Glutamatergic neuron (in vitro differentiated cells): ENCODE measurements around the gene IRF5. TPM values are rescaled to one million over a fixed set of nuclear protein-coding genes. Genes with fewer than 3 reads are reported as not detected.

ENCODE experiments used
- DNase-seq: peaks from one replicate; pipeline ENCODE4 v3.0.0; 2022
- H3K27ac Mint-ChIP-seq: one replicate; pipeline ENCODE4 v1.8.0; 2020; ENCODE audit warnings: mild to moderate bottlenecking, mixed read lengths, inconsistent platforms; ENCODE audit not compliant: unreplicated experiment
- H3K27me3 Mint-ChIP-seq: one replicate; pipeline ENCODE4 v1.8.0; 2020; ENCODE audit warnings: mild to moderate bottlenecking, moderate library complexity, mixed read lengths, inconsistent platforms; ENCODE audit not compliant: unreplicated experiment
- H3K36me3 Mint-ChIP-seq: one replicate; pipeline ENCODE4 v1.8.0; 2020; ENCODE audit warnings: mild to moderate bottlenecking, mixed read lengths, inconsistent platforms; ENCODE audit not compliant: unreplicated experiment
- H3K4me1 Mint-ChIP-seq: one replicate; pipeline ENCODE4 v1.8.0; 2020; ENCODE audit warnings: mild to moderate bottlenecking, low read depth, mixed read lengths, inconsistent platforms; ENCODE audit not compliant: unreplicated experiment
- H3K4me3 Mint-ChIP-seq: one replicate; pipeline ENCODE4 v1.8.0; 2020; ENCODE audit warnings: mild to moderate bottlenecking, mixed read lengths, inconsistent platforms; ENCODE audit not compliant: unreplicated experiment
- H3K9me3 Mint-ChIP-seq: one replicate; pipeline ENCODE4 v1.8.0; 2020; ENCODE audit warnings: mild to moderate bottlenecking, moderate library complexity, mixed read lengths, inconsistent platforms; ENCODE audit not compliant: unreplicated experiment
- CTCF ChIP-seq: fragments of 200-600 bp; sonication (generic); IDR thresholded peaks from one replicate; pipeline ENCODE4 v1.5.0; 2021; ENCODE audit not compliant: partially characterized antibody, unreplicated experiment
- total RNA-seq: library from RNA; stranded (reverse); fragmentation: NEBNext Ultra II Directional; extraction: Animal tissue kit (Norgen Biotek cat#: 25700); gene quantifications from one replicate; pipeline ENCODE4 v1.2.1, GENCODE V29; 2021; ENCODE audit not compliant: unreplicated experiment

The IRF5 gene
- total RNA-seq, 1 donor from 2014 or later = not detected

GRCh38 chr7:128968624-128969023 is 30.9 kb downstream of the IRF5 start:
- Mint-ChIP-seq H3K4me3 (no peak overlapping the region), H3K9me3 (no peaks in the 10 kb centered on the region), H3K4me1 (peaks cover 5% of the 10 kb centered on the region), H3K27ac (no peak overlapping the region), H3K27me3 (no peaks in the 10 kb centered on the region), H3K36me3 (no peaks in the 10 kb centered on the region)
- TF ChIP-seq CTCF = no peak
- no peak for DNase-seq

- Mint-ChIP-seq H3K4me1 (peaks cover 5% of the 10 kb centered on the region), H3K9me3 (no peaks in the 10 kb centered on the region), H3K4me3 (no peak overlapping the region), H3K27me3 (no peaks in the 10 kb centered on the region), H3K36me3 (no peaks in the 10 kb centered on the region), H3K27ac (no peak overlapping the region)
- DNase-seq = no peak
- TF ChIP-seq CTCF = no peak
Observed at GRCh38 chr7:128974241-128974934, 36.7 kb downstream of the IRF5 start.

GRCh38 chr7:128982105-128982504 is 44.4 kb downstream of the IRF5 start:
- H3K4me3 Mint-ChIP-seq = no peak overlapping the region
- no peaks in the 10 kb centered on the region for H3K27me3 Mint-ChIP-seq
- no peaks in the 10 kb centered on the region for H3K36me3 Mint-ChIP-seq
- no peaks in the 10 kb centered on the region for H3K9me3 Mint-ChIP-seq
- H3K4me1 Mint-ChIP-seq = no peaks in the 10 kb centered on the region
- no peak overlapping the region for H3K27ac Mint-ChIP-seq
- DNase-seq = no peak
- TF ChIP-seq CTCF = no peak

- no peaks in the 10 kb centered on the region for H3K4me1 Mint-ChIP-seq
- no peak for DNase-seq
- H3K9me3 Mint-ChIP-seq = no peaks in the 10 kb centered on the region
- H3K27me3 Mint-ChIP-seq = no peaks in the 10 kb centered on the region
- no peak overlapping the region for H3K4me3 Mint-ChIP-seq
- no peak overlapping the region for H3K27ac Mint-ChIP-seq
- no peak for TF ChIP-seq CTCF
- no peaks in the 10 kb centered on the region for H3K36me3 Mint-ChIP-seq
Observed at GRCh38 chr7:128985660-128986059, 47.9 kb downstream of the IRF5 start.

GRCh38 chr7:128986609-128987008 is 48.9 kb downstream of the IRF5 start:
- Mint-ChIP-seq H3K9me3 (no peaks in the 10 kb centered on the region), H3K36me3 (no peaks in the 10 kb centered on the region), H3K27ac (no peak overlapping the region), H3K4me1 (no peaks in the 10 kb centered on the region), H3K4me3 (no peak overlapping the region), H3K27me3 (no peaks in the 10 kb centered on the region)
- no peak for DNase-seq
- no peak for TF ChIP-seq CTCF
